Endothelial cell of umbilical vein (primary cell): ENCODE measurements around the gene GLRX5.

Source experiments
- CTCF ChIP-seq, 2 donors: IDR thresholded peaks; 1 replicate in 1 of 2; 2 replicates in 1 of 2; pipeline ENCODE4 v1.5.1; 2011; ENCODE audit warnings: low read length in 2 of 2, mild to moderate bottlenecking in 2 of 2, moderate library complexity in 2 of 2, control low read depth in 1 of 2, inconsistent platforms in 1 of 2, low read depth in 1 of 2; ENCODE audit not compliant: insufficient read depth in 1 of 2; ENCODE audit errors: extremely low read depth in 1 of 2
- EZH2 ChIP-seq: IDR thresholded peaks from 2 replicates; pipeline ENCODE4 v1.6.1; 2012; ENCODE audit warnings: borderline replicate concordance, low read depth, mild to moderate bottlenecking, moderate library complexity, low read length, inconsistent platforms; ENCODE audit not compliant: severe bottlenecking
- FOS ChIP-seq: IDR thresholded peaks from 2 replicates; pipeline ENCODE4 v1.6.1; 2011; ENCODE audit warnings: mild to moderate bottlenecking, low read length, moderate library complexity, borderline replicate concordance; ENCODE audit not compliant: insufficient read depth
- GATA2 ChIP-seq: IDR thresholded peaks from 2 replicates; pipeline ENCODE4 v1.7.0; 2011; ENCODE audit warnings: low read depth, mild to moderate bottlenecking, moderate library complexity, mixed read lengths, low read length; ENCODE audit not compliant: insufficient read length, insufficient read depth
- JUN ChIP-seq: IDR thresholded peaks from 2 replicates; pipeline ENCODE4 v1.6.1; 2011; ENCODE audit warnings: borderline replicate concordance, low read depth; ENCODE audit not compliant: insufficient read length, insufficient read depth
- MAX ChIP-seq: IDR thresholded peaks from 2 replicates; pipeline ENCODE4 v1.6.1; 2011; ENCODE audit not compliant: insufficient read depth, insufficient read length
- MYC ChIP-seq: IDR thresholded peaks from one replicate; pipeline ENCODE4 v1.6.1; 2011; ENCODE audit warnings: mild to moderate bottlenecking, low read depth, low read length
- POLR2A ChIP-seq: IDR thresholded peaks from 2 replicates; pipeline ENCODE4 v1.6.1; 2012; ENCODE audit warnings: low read depth, mild to moderate bottlenecking, control low read depth, low read length
- POLR2AphosphoS5 ChIP-seq: IDR thresholded peaks from 2 replicates; pipeline ENCODE4 v1.6.1; 2012; ENCODE audit warnings: low read depth, mild to moderate bottlenecking, control low read depth, low read length, moderate library complexity; ENCODE audit not compliant: insufficient read depth

- TF ChIP-seq CTCF (IDR thresholded peaks at IDR 0.05; ENCODE audit: extremely low read depth in 1 of 2, insufficient read depth in 1 of 2, low read depth in 1 of 2, low read length in 2 of 2) (peak; percentile 24 to 57), POLR2A (no peak), GATA2 (no peak), EZH2 (no peak), MAX (no peak), JUN (no peak), FOS (no peak), POLR2AphosphoS5 (no peak), MYC (no peak)
These were observed 19.0 kb upstream of the GLRX5 start for GRCh38 chr14:95515596-95516552.
